HepG2 (cell line): Measurements from ENCODE around the gene DGAT2. TPM values are rescaled to one million over a fixed set of nuclear protein-coding genes. Genes with fewer than 3 reads are reported as not detected.
A peak's percentile ranks its signal among the peaks of the same experiment; 100 is the strongest.

Source experiments
- AKAP8 ChIP-seq: sonication (generic); formaldehyde crosslinking; IDR thresholded peaks from 2 replicates; pipeline ENCODE4 v1.5.1; 2020; ENCODE audit warnings: mild to moderate bottlenecking, missing genetic modification reagents
- ARNTL ChIP-seq: sonication (generic); formaldehyde crosslinking; IDR thresholded peaks from 2 replicates; pipeline ENCODE4 v1.4.0; 2020; ENCODE audit warnings: mild to moderate bottlenecking, missing genetic modification reagents
- BORCS8-MEF2B ChIP-seq: sonication (generic); formaldehyde crosslinking; IDR thresholded peaks from 2 replicates; pipeline ENCODE4 v1.8.0; 2022; ENCODE audit warnings: mild to moderate bottlenecking, missing genetic modification reagents
- CENPT ChIP-seq: sonication (generic); formaldehyde crosslinking; IDR thresholded peaks from 2 replicates; pipeline ENCODE4 v1.8.0; 2022; ENCODE audit warnings: low read depth, mild to moderate bottlenecking, moderate library complexity, missing genetic modification reagents
- FOXA1 ChIP-seq, 2 experiments: fragments of 450-650 bp in 1 of 2; sonication (generic) in 1 of 2; formaldehyde crosslinking in 1 of 2; IDR thresholded peaks; 2 replicates each; pipeline versions ENCODE4 v1.4.0 to v1.6.1; 2016 to 2020; ENCODE audit warnings: missing genetic modification reagents in 1 of 2
- GFI1 ChIP-seq: sonication (generic); formaldehyde crosslinking; IDR thresholded peaks from 2 replicates; pipeline ENCODE4 v1.5.0; 2020; ENCODE audit warnings: missing genetic modification reagents, mild to moderate bottlenecking, borderline replicate concordance
- HCFC1 ChIP-seq: fragments of 150-350 bp; IDR thresholded peaks from 2 replicates; pipeline ENCODE4 v1.6.1; 2014; ENCODE audit warnings: low read depth, low read length
- KDM3A ChIP-seq: IDR thresholded peaks from 2 replicates; pipeline ENCODE4 v1.6.1; 2018; ENCODE audit warnings: low read depth, missing compliant biosample characterization
- KDM5B ChIP-seq: sonication (generic); formaldehyde crosslinking; IDR thresholded peaks from 2 replicates; pipeline ENCODE4 v1.4.0; 2020; ENCODE audit warnings: missing genetic modification reagents, mild to moderate bottlenecking, borderline replicate concordance
- KLF13 ChIP-seq: sonication (generic); formaldehyde crosslinking; IDR thresholded peaks from 2 replicates; pipeline ENCODE4 v1.4.0; 2020; ENCODE audit warnings: mild to moderate bottlenecking, missing genetic modification reagents
- LCORL ChIP-seq, 2 experiments: fragments of 450-650 bp in 1 of 2; sonication (generic) in 1 of 2; formaldehyde crosslinking in 1 of 2; IDR thresholded peaks; 2 replicates each; pipeline versions ENCODE4 v1.5.0 to v1.6.1; 2017 to 2020; ENCODE audit warnings: antibody characterized with exemption in 1 of 2, missing genetic modification reagents in 1 of 2
- POLR2A ChIP-seq, 2 experiments: IDR thresholded peaks; 2 replicates each; pipeline ENCODE4 v1.6.1; 2011; ENCODE audit warnings: low read depth in 2 of 2, low read length in 2 of 2, mild to moderate bottlenecking in 1 of 2, moderate library complexity in 1 of 2; ENCODE audit not compliant: insufficient read depth in 1 of 2
- POLR2G ChIP-seq: fragments of 200-400 bp; formaldehyde crosslinking; IDR thresholded peaks from 2 replicates; pipeline ENCODE4 v1.6.1; 2018; ENCODE audit warnings: mild to moderate bottlenecking, low read depth, low read length, moderate library complexity
- RCOR2 ChIP-seq: IDR thresholded peaks from 2 replicates; pipeline ENCODE4 v1.6.1; 2016; ENCODE audit warnings: missing biosample characterization, missing genetic modification reagents
- RORA ChIP-seq: sonication (generic); formaldehyde crosslinking; IDR thresholded peaks from 2 replicates; pipeline ENCODE4 v1.5.0; 2020; ENCODE audit warnings: mild to moderate bottlenecking, missing genetic modification reagents, moderate library complexity
- SAP130 ChIP-seq: IDR thresholded peaks from 2 replicates; pipeline ENCODE4 v1.6.1; 2016; ENCODE audit warnings: low read depth
- SATB2 ChIP-seq: sonication (generic); formaldehyde crosslinking; IDR thresholded peaks from 2 replicates; pipeline ENCODE4 v1.5.0; 2020; ENCODE audit warnings: missing genetic modification reagents
- SRF ChIP-seq: IDR thresholded peaks from 2 replicates; pipeline ENCODE4 v1.6.1; 2011; ENCODE audit warnings: mild to moderate bottlenecking, low read depth, low read length, moderate library complexity
- ZBTB21 ChIP-seq: sonication (generic); formaldehyde crosslinking; IDR thresholded peaks from 2 replicates; pipeline ENCODE4 v1.4.0; 2020; ENCODE audit warnings: missing genetic modification reagents
- ZNF224 ChIP-seq: sonication (generic); formaldehyde crosslinking; IDR thresholded peaks from 2 replicates; pipeline ENCODE4 v1.5.0; 2020; ENCODE audit warnings: mild to moderate bottlenecking, missing genetic modification reagents
- ZNF34 ChIP-seq: sonication (generic); formaldehyde crosslinking; IDR thresholded peaks from 2 replicates; pipeline ENCODE4 v1.4.0; 2020; ENCODE audit warnings: mild to moderate bottlenecking, missing genetic modification reagents, borderline replicate concordance
- ZNF446 ChIP-seq: sonication (generic); formaldehyde crosslinking; IDR thresholded peaks from 2 replicates; pipeline ENCODE4 v1.5.0; 2020; ENCODE audit warnings: mild to moderate bottlenecking, missing genetic modification reagents
- ZNF839 ChIP-seq: sonication (generic); formaldehyde crosslinking; IDR thresholded peaks from 2 replicates; pipeline ENCODE4 v1.4.0; 2020; ENCODE audit warnings: missing genetic modification reagents, mild to moderate bottlenecking, borderline replicate concordance
- polyA plus RNA-seq, 8 experiments: library from polyadenylated mRNA; depleted of rRNA in 3 of 8; stranded (reverse) in 7 of 8; unstranded in 1 of 8; fragments of >200 nt; fragmentation: Illumina TruSeq in 4 of 8; extraction: Trizol in 4 of 8; gene quantifications; 2 replicates each; pipeline versions ENCODE4 v1.2.1 to v1.2.3, GENCODE V29; 2011 to 2016; ENCODE audit warnings: low read depth in 4 of 8, missing spikeins in 1 of 8, mixed read lengths in 1 of 8; ENCODE audit not compliant: insufficient read depth in 1 of 8
- total RNA-seq, 5 experiments: library from RNA; depleted of rRNA; stranded (reverse); fragments of >200 nt; fragmentation: Illumina TruSeq; extraction: Trizol; gene quantifications; 2 replicates each; pipeline ENCODE4 v1.2.3, GENCODE V29; 2016; ENCODE audit warnings: low read depth in 1 of 5
- TF ChIP-seq, protein P1 (sequence below): sonication (generic); formaldehyde crosslinking; IDR thresholded peaks from 2 replicates; pipeline ENCODE4 v1.8.1; 2022; ENCODE audit warnings: mild to moderate bottlenecking, missing genetic modification reagents
- TF ChIP-seq, protein P2 (sequence below): sonication (generic); formaldehyde crosslinking; IDR thresholded peaks from 2 replicates; pipeline ENCODE4 v1.5.0; 2020; ENCODE audit warnings: mild to moderate bottlenecking, missing genetic modification reagents, borderline replicate concordance

DGAT2 gene
- total and polyA plus RNA-seq, 2 of the 13 experiments (the other 11 are each of a cell fraction or from before 2014, with no cell fraction given), result 39.0 to 65.6 TPM

DNA sequence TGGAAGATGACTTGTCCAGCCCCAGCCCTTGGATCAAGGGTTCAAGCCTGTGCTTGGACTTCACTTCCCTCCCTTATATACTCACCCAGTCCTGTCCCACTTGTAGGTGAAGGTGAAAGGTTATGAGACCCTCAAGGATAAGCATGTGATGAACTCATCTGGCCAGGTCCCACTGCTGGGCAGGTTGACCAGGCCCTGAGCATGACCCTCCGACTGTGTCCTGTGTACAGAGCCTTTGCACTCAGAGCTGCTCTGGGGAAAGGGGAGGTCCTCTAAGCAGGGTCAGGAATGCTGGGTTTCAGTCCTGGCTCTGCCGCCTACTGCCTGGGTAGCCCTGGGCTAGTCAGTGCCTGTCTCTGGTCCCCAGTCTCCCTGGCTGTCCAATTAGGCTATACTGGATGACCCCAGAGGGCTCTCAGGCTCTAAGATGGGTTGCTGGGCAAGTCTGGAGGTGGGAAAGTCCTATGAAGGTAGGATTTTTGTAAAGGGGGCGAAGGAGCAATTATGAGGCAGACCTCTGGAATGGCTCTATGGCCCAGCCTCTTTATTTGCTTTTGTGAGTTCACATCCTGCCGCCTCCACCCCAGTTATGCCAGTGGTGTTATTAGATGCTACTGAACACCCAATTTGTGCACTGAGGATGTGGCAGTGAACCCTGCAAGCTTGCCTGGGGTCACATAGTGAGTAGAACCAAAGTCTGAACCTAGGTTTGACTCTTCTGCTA lies 14.1 kb downstream of the DGAT2 start (continued):
- TF ChIP-seq, protein P1, sequence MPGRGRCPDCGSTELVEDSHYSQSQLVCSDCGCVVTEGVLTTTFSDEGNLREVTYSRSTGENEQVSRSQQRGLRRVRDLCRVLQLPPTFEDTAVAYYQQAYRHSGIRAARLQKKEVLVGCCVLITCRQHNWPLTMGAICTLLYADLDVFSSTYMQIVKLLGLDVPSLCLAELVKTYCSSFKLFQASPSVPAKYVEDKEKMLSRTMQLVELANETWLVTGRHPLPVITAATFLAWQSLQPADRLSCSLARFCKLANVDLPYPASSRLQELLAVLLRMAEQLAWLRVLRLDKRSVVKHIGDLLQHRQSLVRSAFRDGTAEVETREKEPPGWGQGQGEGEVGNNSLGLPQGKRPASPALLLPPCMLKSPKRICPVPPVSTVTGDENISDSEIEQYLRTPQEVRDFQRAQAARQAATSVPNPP (CRISPR knock-in tag), result 0 out of 2 replicates have a peak, but pooled peaks have one; percentile 18
- TF ChIP-seq SAP130 (CRISPR knock-in tag) (peak; percentile 61), POLR2G (peak; percentile 67), BORCS8-MEF2B (CRISPR knock-in tag) (0 out of 2 replicates have a peak, but pooled peaks have one; percentile 8), GFI1 (no peak), KDM3A (CRISPR knock-in tag) (no peak), KDM5B (CRISPR knock-in tag) (peak; percentile 57; the same call in 1 of the 2 replicates), POLR2A (IDR thresholded peaks at IDR 0.05; ENCODE audit: insufficient read depth in 1 of 2, low read depth in 2 of 2, low read length in 2 of 2) (peak; percentile 40 to 62; a peak in 3 of 4 replicates), RORA (CRISPR knock-in tag) (no peak), SRF (no peak), FOXA1 (IDR thresholded peaks at IDR 0.05) (no peak), FOXA1 (CRISPR knock-in tag; IDR thresholded peaks at IDR 0.05) (peak; percentile 87), ZNF839 (CRISPR knock-in tag) (no peak), ZNF446 (CRISPR knock-in tag) (no peak), ZNF224 (CRISPR knock-in tag) (no peak), LCORL (IDR thresholded peaks at IDR 0.05) (no peak), LCORL (CRISPR knock-in tag; IDR thresholded peaks at IDR 0.05) (peak; percentile 80), HCFC1 (no peak), RCOR2 (no peak), ARNTL (CRISPR knock-in tag) (peak; percentile 21; the same call in 1 of the 2 replicates), AKAP8 (CRISPR knock-in tag) (no peak), KLF13 (CRISPR knock-in tag) (no peak), ZBTB21 (no peak), ZNF34 (CRISPR knock-in tag) (no peak; the same call in 1 of the 2 replicates), CENPT (CRISPR knock-in tag) (no peak), SATB2 (no peak)
- TF ChIP-seq, protein P2, sequence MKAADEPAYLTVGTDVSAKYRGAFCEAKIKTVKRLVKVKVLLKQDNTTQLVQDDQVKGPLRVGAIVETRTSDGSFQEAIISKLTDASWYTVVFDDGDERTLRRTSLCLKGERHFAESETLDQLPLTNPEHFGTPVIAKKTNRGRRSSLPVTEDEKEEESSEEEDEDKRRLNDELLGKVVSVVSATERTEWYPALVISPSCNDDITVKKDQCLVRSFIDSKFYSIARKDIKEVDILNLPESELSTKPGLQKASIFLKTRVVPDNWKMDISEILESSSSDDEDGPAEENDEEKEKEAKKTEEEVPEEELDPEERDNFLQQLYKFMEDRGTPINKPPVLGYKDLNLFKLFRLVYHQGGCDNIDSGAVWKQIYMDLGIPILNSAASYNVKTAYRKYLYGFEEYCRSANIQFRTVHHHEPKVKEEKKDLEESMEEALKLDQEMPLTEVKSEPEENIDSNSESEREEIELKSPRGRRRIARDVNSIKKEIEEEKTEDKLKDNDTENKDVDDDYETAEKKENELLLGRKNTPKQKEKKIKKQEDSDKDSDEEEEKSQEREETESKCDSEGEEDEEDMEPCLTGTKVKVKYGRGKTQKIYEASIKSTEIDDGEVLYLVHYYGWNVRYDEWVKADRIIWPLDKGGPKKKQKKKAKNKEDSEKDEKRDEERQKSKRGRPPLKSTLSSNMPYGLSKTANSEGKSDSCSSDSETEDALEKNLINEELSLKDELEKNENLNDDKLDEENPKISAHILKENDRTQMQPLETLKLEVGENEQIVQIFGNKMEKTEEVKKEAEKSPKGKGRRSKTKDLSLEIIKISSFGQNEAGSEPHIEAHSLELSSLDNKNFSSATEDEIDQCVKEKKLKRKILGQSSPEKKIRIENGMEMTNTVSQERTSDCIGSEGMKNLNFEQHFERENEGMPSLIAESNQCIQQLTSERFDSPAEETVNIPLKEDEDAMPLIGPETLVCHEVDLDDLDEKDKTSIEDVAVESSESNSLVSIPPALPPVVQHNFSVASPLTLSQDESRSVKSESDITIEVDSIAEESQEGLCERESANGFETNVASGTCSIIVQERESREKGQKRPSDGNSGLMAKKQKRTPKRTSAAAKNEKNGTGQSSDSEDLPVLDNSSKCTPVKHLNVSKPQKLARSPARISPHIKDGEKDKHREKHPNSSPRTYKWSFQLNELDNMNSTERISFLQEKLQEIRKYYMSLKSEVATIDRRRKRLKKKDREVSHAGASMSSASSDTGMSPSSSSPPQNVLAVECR (CRISPR knock-in tag), result peak; percentile 50; the same call in 1 of the 2 replicates
